ENCODE measurements around the gene DHCR7. TPM values are rescaled to one million over a fixed set of nuclear protein-coding genes. Genes with fewer than 3 reads are reported as not detected.

Gene DHCR7
- polyA plus RNA-seq, 1 of the 3 experiments (the other 2 are of a cell fraction) = 21.4 TPM

DNA sequence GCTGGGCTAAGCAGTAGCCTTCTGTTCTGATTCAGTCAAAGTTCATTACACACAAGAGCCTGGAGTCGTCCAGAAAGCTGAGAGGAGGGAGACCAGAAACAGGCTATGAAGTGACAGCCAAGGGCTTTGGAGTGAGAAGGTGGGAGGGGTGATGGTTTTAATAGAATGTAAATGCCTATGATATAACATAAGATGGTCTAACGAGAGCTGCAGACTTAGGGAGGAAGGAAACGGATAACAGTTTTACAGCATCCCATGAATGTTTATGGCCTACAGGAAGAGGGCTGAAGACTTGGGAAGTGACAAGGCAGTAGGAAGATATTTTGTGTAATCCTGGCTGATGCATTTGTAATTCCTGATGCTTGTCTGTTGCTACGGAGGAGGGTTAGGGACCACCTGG is 62.0 kb downstream of the DHCR7 start:
- TF ChIP-seq TAF1 (IDR thresholded peaks at IDR 0.05; ENCODE audit: borderline replicate concordance, low read depth, low read length) = no peak
- no peak for TF ChIP-seq CTCF (IDR thresholded peaks at IDR 0.05)
- TF ChIP-seq TEAD4 (IDR thresholded peaks at IDR 0.05; ENCODE audit: borderline replicate concordance, insufficient read depth) = no peak
- TF ChIP-seq FOSL2 (IDR thresholded peaks at IDR 0.05; ENCODE audit: borderline replicate concordance, low read depth) = no peak
- TF ChIP-seq RCOR1 (IDR thresholded peaks at IDR 0.05; ENCODE audit: low read length) = no peak
- no peak for TF ChIP-seq EP300 (IDR thresholded peaks at IDR 0.05; ENCODE audit: borderline replicate concordance in 1 of 2, low read depth in 1 of 2, low read length in 1 of 2)
- no peak for TF ChIP-seq SMC3 (IDR thresholded peaks at IDR 0.05; ENCODE audit: low read depth, low read length)
- TF ChIP-seq RAD21 (IDR thresholded peaks at IDR 0.05; ENCODE audit: low read length) = no peak
- no peak for TF ChIP-seq SIN3A (IDR thresholded peaks at IDR 0.05; ENCODE audit: borderline replicate concordance, low read depth, low read length)
- TF ChIP-seq TCF12 (IDR thresholded peaks at IDR 0.05) = no peak
- TF ChIP-seq ZBTB33 (IDR thresholded peaks at IDR 0.05; ENCODE audit: borderline replicate concordance, low read depth) = no peak
- no peak for TF ChIP-seq NFIC (IDR thresholded peaks at IDR 0.05; ENCODE audit: borderline replicate concordance)
- TF ChIP-seq EZH2phosphoT487 (IDR thresholded peaks at IDR 0.05; ENCODE audit: borderline replicate concordance, low read depth) = no peak
- TF ChIP-seq PBX3 (IDR thresholded peaks at IDR 0.05) = no peak
- TF ChIP-seq IRF3 (IDR thresholded peaks at IDR 0.05; ENCODE audit: low read depth, low read length) = no peak
- TF ChIP-seq GATA2 (CRISPR knock-in tag; IDR thresholded peaks at IDR 0.05) = no peak
- TF ChIP-seq FOXJ3 (CRISPR knock-in tag; IDR thresholded peaks at IDR 0.05) = no peak
- TF ChIP-seq RFX5 (IDR thresholded peaks at IDR 0.05; ENCODE audit: low read length) = no peak
- no peak for TF ChIP-seq POLR2AphosphoS5 (IDR thresholded peaks at IDR 0.05; ENCODE audit: low read depth, low read length)
- Histone ChIP-seq H3K27me3 (ENCODE audit: insufficient read depth) (no peaks in the 10 kb centered on the region), H3K9me3 (no peaks in the 10 kb centered on the region), H3K79me2 (ENCODE audit: insufficient read depth) (no peaks in the 10 kb centered on the region), H3K9me2 (no peaks in the 10 kb centered on the region), H3K4me3 (ENCODE audit: low read depth in 2 of 2, low read length in 1 of 2) (no peak overlapping the region), H3K4me1 (ENCODE audit: control insufficient read depth in 1 of 2, insufficient read depth in 2 of 2, low read depth in 1 of 2, low read length in 1 of 2) (no peaks in the 10 kb centered on the region), H3K27ac (ENCODE audit: low read depth in 2 of 2, low read length in 1 of 2) (no peak overlapping the region), H3K9ac (no peak overlapping the region), H4K20me1 (ENCODE audit: insufficient read depth) (no peaks in the 10 kb centered on the region), H2AFZ (ENCODE audit: low read depth) (no peak overlapping the region), H3F3A (replicated peaks; ENCODE audit: insufficient read depth) (no peaks in the 10 kb centered on the region), H3K4me2 (no peak overlapping the region), H3K36me3 (replicated peaks in 1 of 2; ENCODE audit: control insufficient read depth in 1 of 2, insufficient read depth in 2 of 2, low read length in 1 of 2) (no peaks in the 10 kb centered on the region)
- no peak for DNase-seq
- ChIA-PET CTCF (no interaction called here), POLR2A (no interaction called here)
- 33% methylated on average over 4 of the region's 4 CpGs for WGBS (ENCODE audit: low lambda C conversion rate)
